Measurements from ENCODE around the gene ECE1.

DNA sequence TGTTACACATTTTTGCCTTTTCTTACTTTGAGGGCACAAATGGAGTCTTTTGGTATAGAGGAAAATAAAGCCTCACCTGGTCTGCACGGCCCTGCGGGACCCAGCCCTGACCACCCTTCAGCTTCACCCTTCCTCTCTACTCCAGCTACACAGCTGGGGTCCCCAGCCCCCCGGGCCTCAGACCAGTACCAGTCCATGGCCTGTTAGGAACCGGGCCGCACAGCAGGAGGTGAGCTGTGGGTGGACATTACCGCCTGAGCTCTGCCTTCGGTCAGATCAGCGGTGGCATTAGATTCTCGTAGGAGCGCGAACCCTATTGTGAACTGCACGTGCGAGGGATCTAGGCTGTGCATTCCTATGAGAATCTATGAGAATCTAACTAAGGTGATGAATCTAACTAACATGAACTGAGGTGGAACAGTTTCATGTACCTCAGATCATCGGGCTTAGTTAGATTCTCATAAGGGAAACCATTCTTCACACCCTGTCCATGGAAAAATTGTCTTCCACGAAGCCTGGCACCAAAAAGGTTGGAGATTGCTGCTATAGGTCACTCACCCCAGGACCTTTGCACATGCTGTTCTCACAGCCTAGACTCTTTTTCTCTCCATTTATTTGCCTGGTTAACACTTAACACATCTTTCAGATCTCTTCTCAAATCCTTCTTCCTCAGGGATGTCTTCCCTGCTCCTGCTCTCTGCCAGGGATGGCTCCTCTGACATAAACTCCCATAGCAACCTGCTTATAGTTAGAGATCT is 37.5 kb upstream of the ECE1 start:
- TF ChIP-seq, protein P1, sequence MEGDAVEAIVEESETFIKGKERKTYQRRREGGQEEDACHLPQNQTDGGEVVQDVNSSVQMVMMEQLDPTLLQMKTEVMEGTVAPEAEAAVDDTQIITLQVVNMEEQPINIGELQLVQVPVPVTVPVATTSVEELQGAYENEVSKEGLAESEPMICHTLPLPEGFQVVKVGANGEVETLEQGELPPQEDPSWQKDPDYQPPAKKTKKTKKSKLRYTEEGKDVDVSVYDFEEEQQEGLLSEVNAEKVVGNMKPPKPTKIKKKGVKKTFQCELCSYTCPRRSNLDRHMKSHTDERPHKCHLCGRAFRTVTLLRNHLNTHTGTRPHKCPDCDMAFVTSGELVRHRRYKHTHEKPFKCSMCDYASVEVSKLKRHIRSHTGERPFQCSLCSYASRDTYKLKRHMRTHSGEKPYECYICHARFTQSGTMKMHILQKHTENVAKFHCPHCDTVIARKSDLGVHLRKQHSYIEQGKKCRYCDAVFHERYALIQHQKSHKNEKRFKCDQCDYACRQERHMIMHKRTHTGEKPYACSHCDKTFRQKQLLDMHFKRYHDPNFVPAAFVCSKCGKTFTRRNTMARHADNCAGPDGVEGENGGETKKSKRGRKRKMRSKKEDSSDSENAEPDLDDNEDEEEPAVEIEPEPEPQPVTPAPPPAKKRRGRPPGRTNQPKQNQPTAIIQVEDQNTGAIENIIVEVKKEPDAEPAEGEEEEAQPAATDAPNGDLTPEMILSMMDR (IDR thresholded peaks at IDR 0.05), result no peak
- TF ChIP-seq POLR2A (IDR thresholded peaks at IDR 0.05), result no peak
